ENCODE measurements around the gene ADGRD2. TPM values are rescaled to one million over a fixed set of nuclear protein-coding genes. Genes with fewer than 3 reads are reported as not detected.

ADGRD2 gene
- polyA plus RNA-seq, 1 donor (not counting 4 experiments of a cell fraction or from before 2014, with no cell fraction given), result not detected

GRCh38 chr9:124498040-124498439, 47.8 kb downstream of the ADGRD2 start:
- Histone ChIP-seq H3K9ac (ENCODE audit: control insufficient read depth, extremely low read depth, insufficient read depth, low read length) (no peak overlapping the region), H2AFZ (ENCODE audit: control insufficient read depth, low read length) (no peak overlapping the region), H3K36me3 (ENCODE audit: control insufficient read depth in 2 of 2, extremely low read depth in 1 of 2, insufficient read depth in 2 of 2, low read length in 2 of 2) (no peaks in the 10 kb centered on the region), H3K4me1 (ENCODE audit: control insufficient read depth, extremely low read depth, insufficient read depth, low read length) (no peaks in the 10 kb centered on the region), H3K9me1 (ENCODE audit: control insufficient read depth, extremely low read depth, insufficient read depth, low read length) (no peaks in the 10 kb centered on the region), H3K9me3 (ENCODE audit: control insufficient read depth, low read depth, low read length) (no peaks in the 10 kb centered on the region), H3K4me2 (ENCODE audit: control insufficient read depth, extremely low read depth, insufficient read depth, low read depth, low read length) (no peak overlapping the region), H3K27me3 (ENCODE audit: control insufficient read depth, extremely low read depth, insufficient read depth, low read length) (peaks cover 37% of the 10 kb centered on the region), H3K27ac (ENCODE audit: control insufficient read depth, insufficient read depth, low read length) (no peak overlapping the region), H3K79me2 (ENCODE audit: control insufficient read depth, insufficient read depth, low read length) (no peaks in the 10 kb centered on the region), H4K20me1 (ENCODE audit: control insufficient read depth, extremely low read depth, insufficient read depth, low read length) (no peaks in the 10 kb centered on the region), H3K4me3 (ENCODE audit: control insufficient read depth in 2 of 3, extremely low read depth in 1 of 3, insufficient read depth in 2 of 3, low read depth in 1 of 3, low read length in 3 of 3) (no peak overlapping the region)
- DNase-seq (ENCODE audit: low read depth, low spot score) (no peak), FAIRE-seq (no peak)
- no peak for TF ChIP-seq CTCF (optimal IDR thresholded peaks at IDR 0.05 in 1 of 3, IDR thresholded peaks at IDR 0.05 in 1 of 3, conservative IDR thresholded peaks at IDR 0.05 in 1 of 3; ENCODE audit: extremely low read depth in 1 of 3, insufficient read depth in 2 of 3, low read length in 3 of 3)
- TF ChIP-seq EZH2 (IDR thresholded peaks at IDR 0.05; ENCODE audit: low read length), result no peak
- dilution Hi-C loops (cut with MboI; ENCODE audit: extremely low pct_ligation_motif_present, low sequenced_read_pairs), result no loop called here

GRCh38 chr9:124498499-124499146, 48.4 kb downstream of the ADGRD2 start:
- no peaks in the 10 kb centered on the region for H3K79me2 ChIP-seq (ENCODE audit: control insufficient read depth, insufficient read depth, low read length)
- dilution Hi-C loops (cut with MboI; ENCODE audit: extremely low pct_ligation_motif_present, low sequenced_read_pairs), result no loop called here
- H3K27ac ChIP-seq (ENCODE audit: control insufficient read depth, insufficient read depth, low read length), result no peak overlapping the region
- FAIRE-seq (no peak), DNase-seq (ENCODE audit: low read depth, low spot score) (no peak)
- TF ChIP-seq CTCF (optimal IDR thresholded peaks at IDR 0.05 in 1 of 3, IDR thresholded peaks at IDR 0.05 in 1 of 3, conservative IDR thresholded peaks at IDR 0.05 in 1 of 3; ENCODE audit: extremely low read depth in 1 of 3, insufficient read depth in 2 of 3, low read length in 3 of 3), result no peak
- TF ChIP-seq EZH2 (IDR thresholded peaks at IDR 0.05; ENCODE audit: low read length), result no peak
- no peak overlapping the region for H3K4me2 ChIP-seq (ENCODE audit: control insufficient read depth, extremely low read depth, insufficient read depth, low read depth, low read length)
- no peak overlapping the region for H2AFZ ChIP-seq (ENCODE audit: control insufficient read depth, low read length)
- no peaks in the 10 kb centered on the region for H3K9me1 ChIP-seq (ENCODE audit: control insufficient read depth, extremely low read depth, insufficient read depth, low read length)
- no peaks in the 10 kb centered on the region for H3K4me1 ChIP-seq (ENCODE audit: control insufficient read depth, extremely low read depth, insufficient read depth, low read length)
- H3K27me3 ChIP-seq (ENCODE audit: control insufficient read depth, extremely low read depth, insufficient read depth, low read length), result peaks cover 43% of the 10 kb centered on the region
- no peaks in the 10 kb centered on the region for H3K36me3 ChIP-seq (ENCODE audit: control insufficient read depth in 2 of 2, extremely low read depth in 1 of 2, insufficient read depth in 2 of 2, low read length in 2 of 2)
- no peaks in the 10 kb centered on the region for H3K9me3 ChIP-seq (ENCODE audit: control insufficient read depth, low read depth, low read length)
- H4K20me1 ChIP-seq (ENCODE audit: control insufficient read depth, extremely low read depth, insufficient read depth, low read length), result no peaks in the 10 kb centered on the region
- H3K9ac ChIP-seq (ENCODE audit: control insufficient read depth, extremely low read depth, insufficient read depth, low read length), result no peak overlapping the region
- no peak overlapping the region for H3K4me3 ChIP-seq (ENCODE audit: control insufficient read depth in 2 of 3, extremely low read depth in 1 of 3, insufficient read depth in 2 of 3, low read depth in 1 of 3, low read length in 3 of 3)

All from keratinocyte (primary cell).